PFSK-1 (cell line): ENCODE results near the gene L3MBTL4.

Experiments
- FOXP2 ChIP-seq: optimal IDR thresholded peaks from 2 replicates; pipeline ENCODE3; 2011; ENCODE audit warnings: borderline replicate concordance, control low read depth, inconsistent platforms; ENCODE audit not compliant: insufficient read depth; ENCODE audit errors: extremely low read length, extremely low read depth
- POLR2AphosphoS5 ChIP-seq: IDR thresholded peaks from 2 replicates; pipeline ENCODE4 v1.6.1; 2012; ENCODE audit warnings: low read depth, mild to moderate bottlenecking, control low read depth, low read length, moderate library complexity
- SIN3A ChIP-seq: IDR thresholded peaks from 2 replicates; pipeline ENCODE4 v1.6.1; 2012; ENCODE audit warnings: mild to moderate bottlenecking, low read length, moderate library complexity, borderline replicate concordance; ENCODE audit not compliant: insufficient read depth
- TAF1 ChIP-seq: IDR thresholded peaks from 2 replicates; pipeline ENCODE4 v1.6.1; 2012; ENCODE audit warnings: low read length, control low read depth, borderline replicate concordance; ENCODE audit not compliant: insufficient read depth
- TF ChIP-seq, protein P1 (sequence below), 2 experiments: IDR thresholded peaks; 2 replicates each; pipeline versions ENCODE4 v1.6.1 to v1.8.0; 2011 to 2012; ENCODE audit warnings: low read depth in 2 of 2, low read length in 2 of 2, control low read depth in 1 of 2, inconsistent platforms in 1 of 2, mild to moderate bottlenecking in 1 of 2, moderate library complexity in 1 of 2; ENCODE audit not compliant: insufficient read depth in 1 of 2

The L3MBTL4 gene

DNA sequence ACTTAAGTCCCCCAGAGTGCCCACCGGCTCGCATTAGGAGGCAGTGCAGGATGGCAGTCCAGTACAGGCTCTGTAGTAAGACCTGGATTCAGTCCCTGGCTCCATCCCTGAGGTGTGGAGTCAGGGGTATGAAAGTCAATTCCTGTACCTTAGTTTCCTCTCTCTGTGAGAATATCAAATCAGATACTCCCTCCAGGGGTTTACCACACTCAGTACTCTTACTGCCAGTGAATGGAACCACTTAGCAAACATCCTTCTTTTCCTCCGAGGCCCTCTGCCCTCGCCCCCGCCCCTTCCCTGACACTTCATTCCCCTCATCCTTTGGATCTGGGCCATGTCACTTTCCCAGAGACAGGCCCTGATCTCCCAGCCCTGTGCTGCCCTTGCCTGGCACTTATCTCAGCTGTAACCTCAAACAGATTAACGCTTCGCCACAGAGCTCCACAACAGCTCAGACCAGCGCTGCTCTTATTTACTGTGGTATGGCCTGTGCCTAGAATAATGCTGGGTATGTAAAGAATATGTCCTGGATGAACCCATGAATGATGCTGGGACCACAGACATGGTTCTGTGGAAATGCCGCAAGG is 360.4 kb downstream of the L3MBTL4 start:
- TF ChIP-seq POLR2AphosphoS5 (no peak), SIN3A (no peak), FOXP2 (no peak), TAF1 (no peak)
- TF ChIP-seq, protein P1, sequence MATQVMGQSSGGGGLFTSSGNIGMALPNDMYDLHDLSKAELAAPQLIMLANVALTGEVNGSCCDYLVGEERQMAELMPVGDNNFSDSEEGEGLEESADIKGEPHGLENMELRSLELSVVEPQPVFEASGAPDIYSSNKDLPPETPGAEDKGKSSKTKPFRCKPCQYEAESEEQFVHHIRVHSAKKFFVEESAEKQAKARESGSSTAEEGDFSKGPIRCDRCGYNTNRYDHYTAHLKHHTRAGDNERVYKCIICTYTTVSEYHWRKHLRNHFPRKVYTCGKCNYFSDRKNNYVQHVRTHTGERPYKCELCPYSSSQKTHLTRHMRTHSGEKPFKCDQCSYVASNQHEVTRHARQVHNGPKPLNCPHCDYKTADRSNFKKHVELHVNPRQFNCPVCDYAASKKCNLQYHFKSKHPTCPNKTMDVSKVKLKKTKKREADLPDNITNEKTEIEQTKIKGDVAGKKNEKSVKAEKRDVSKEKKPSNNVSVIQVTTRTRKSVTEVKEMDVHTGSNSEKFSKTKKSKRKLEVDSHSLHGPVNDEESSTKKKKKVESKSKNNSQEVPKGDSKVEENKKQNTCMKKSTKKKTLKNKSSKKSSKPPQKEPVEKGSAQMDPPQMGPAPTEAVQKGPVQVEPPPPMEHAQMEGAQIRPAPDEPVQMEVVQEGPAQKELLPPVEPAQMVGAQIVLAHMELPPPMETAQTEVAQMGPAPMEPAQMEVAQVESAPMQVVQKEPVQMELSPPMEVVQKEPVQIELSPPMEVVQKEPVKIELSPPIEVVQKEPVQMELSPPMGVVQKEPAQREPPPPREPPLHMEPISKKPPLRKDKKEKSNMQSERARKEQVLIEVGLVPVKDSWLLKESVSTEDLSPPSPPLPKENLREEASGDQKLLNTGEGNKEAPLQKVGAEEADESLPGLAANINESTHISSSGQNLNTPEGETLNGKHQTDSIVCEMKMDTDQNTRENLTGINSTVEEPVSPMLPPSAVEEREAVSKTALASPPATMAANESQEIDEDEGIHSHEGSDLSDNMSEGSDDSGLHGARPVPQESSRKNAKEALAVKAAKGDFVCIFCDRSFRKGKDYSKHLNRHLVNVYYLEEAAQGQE (IDR thresholded peaks at IDR 0.05; ENCODE audit: insufficient read depth in 1 of 2, low read depth in 2 of 2, low read length in 2 of 2), result no peak

DNA sequence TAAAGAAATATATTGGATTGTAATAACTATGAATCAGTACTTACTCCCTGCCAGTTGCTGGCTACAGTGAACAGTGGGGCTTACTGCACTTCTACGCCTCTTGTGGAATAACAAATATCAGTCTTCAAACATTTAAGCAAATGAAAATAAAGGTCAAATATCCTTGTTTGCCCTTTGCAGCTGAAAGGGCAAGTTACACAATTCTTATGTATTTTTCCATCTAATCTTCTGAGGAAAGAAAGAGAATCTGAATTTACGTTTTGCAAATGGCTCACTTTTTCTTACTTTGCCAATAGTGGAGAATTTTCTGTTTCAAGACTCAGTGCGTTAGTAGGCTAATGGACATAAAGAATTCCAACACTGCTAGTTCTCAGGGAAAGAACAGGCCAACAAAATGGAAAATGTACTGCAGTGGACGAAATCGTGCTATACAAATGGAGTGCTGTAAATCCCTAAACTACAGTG is 362.2 kb downstream of the L3MBTL4 start:
- TF ChIP-seq POLR2AphosphoS5 (no peak), SIN3A (no peak), TAF1 (no peak), FOXP2 (no peak)
- TF ChIP-seq, protein P1 (IDR thresholded peaks at IDR 0.05; ENCODE audit: insufficient read depth in 1 of 2, low read depth in 2 of 2, low read length in 2 of 2), result no peak

DNA sequence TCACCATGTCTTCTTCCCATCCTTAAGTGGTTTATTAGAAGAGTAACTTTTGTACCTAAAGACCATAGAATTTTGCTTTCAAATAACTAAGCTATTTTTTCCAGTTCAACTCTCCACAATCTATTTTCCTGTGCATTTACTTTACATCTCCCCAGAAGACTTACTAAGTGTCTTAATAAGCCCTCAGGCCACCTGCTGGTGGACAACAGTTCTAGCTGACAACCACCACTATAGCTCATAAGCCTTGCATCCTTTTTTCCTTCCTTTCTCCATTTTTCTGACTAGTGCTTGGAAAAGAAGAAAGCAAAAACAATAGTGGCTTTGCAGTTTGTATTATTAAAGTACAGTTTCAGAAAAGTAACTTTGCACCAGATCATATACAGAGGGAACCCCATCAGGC is 369.9 kb downstream of the L3MBTL4 start:
- TF ChIP-seq TAF1 (no peak), SIN3A (no peak), POLR2AphosphoS5 (no peak), FOXP2 (no peak)
- TF ChIP-seq, protein P1 (IDR thresholded peaks at IDR 0.05; ENCODE audit: insufficient read depth in 1 of 2, low read depth in 2 of 2, low read length in 2 of 2), result no peak

DNA sequence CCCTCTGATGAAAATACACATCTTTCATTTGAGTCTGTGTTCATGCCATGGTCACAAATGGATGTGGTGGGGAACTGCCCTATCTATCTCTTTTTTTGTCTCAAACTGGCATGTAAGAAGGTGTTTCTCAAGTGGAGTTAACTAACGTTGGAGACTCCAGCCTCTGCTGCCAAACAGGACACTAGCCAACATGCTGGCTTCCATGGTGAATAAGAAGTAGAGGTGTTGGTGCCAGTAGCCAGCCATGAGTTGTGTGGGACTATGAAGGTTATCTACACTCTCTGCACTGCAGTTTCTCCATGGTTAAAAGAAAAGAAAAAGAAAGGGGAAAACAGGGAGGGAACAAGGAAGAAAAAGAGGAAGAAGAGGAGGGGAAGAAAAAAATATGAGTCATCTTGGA is 370.4 kb downstream of the L3MBTL4 start:
- no peak for TF ChIP-seq FOXP2
- no peak for TF ChIP-seq POLR2AphosphoS5
- no peak for TF ChIP-seq SIN3A
- TF ChIP-seq, protein P1 (IDR thresholded peaks at IDR 0.05; ENCODE audit: insufficient read depth in 1 of 2, low read depth in 2 of 2, low read length in 2 of 2), result no peak
- TF ChIP-seq TAF1, result no peak

DNA sequence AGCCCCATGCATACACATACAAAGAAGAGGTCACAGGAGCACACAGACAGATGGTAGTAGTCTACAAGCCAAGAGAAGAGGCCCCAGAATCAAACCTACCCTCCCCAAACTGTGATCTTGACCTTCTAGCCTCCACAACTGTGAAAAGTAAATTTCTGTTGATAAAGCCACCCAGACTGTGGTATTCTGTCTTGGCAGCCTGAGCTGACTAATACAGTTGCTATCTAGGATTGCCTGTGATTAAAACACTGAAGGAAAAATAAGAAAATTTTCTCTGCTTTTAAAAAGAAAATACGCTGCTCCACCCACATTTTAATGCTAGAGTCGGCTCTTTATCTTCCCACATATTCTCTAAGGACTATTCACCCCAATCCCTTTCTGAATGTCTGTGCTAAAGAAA is 375.7 kb downstream of the L3MBTL4 start:
- no peak for TF ChIP-seq POLR2AphosphoS5
- TF ChIP-seq SIN3A, result no peak
- TF ChIP-seq, protein P1 (IDR thresholded peaks at IDR 0.05; ENCODE audit: insufficient read depth in 1 of 2, low read depth in 2 of 2, low read length in 2 of 2), result no peak
- TF ChIP-seq FOXP2, result no peak
- no peak for TF ChIP-seq TAF1
